ENCODE data around the gene DUSP14. TPM values are rescaled to one million over a fixed set of nuclear protein-coding genes. Genes with fewer than 3 reads are reported as not detected.
A peak's percentile ranks its signal among the peaks of the same experiment; 100 is the strongest.

The DUSP14 gene
- total RNA-seq, 1 experiment from 2014 or later: 56.2 TPM

- ChIA-PET POLR2A (ENCODE audit: unreplicated experiment) (interaction anchor here (0.6 to 0.7 kb wide), 4 partner anchors 12 to 103 kb away, joined by 3 to 8 read pairs (median 3); partner anchors contain the start of gene DUSP14), CTCF (interaction anchor here (0.9 kb wide), 1 partner anchor 94 kb away, joined by 4 read pairs; no protein-coding TSS in a partner anchor)
- Histone ChIP-seq H3K36me3 (ENCODE audit: low read depth, low read length) (peaks cover 19% of the 10 kb centered on the region; the same call in 1 of the 2 replicates), H3K4me2 (ENCODE audit: low read length) (peak overlapping the region; percentile 69), H3K9me2 (replicated peaks; ENCODE audit: low read length) (no peaks in the 10 kb centered on the region), H3K9me3 (ENCODE audit: low read length) (no peaks in the 10 kb centered on the region), H3K27ac (ENCODE audit: low read length) (peak overlapping the region; percentile 91), H3K27me3 (ENCODE audit: low read length) (no peaks in the 10 kb centered on the region), H2AFZ (ENCODE audit: low read length) (no peak overlapping the region), H3K4me1 (ENCODE audit: insufficient read depth, low read length) (peaks cover 22% of the 10 kb centered on the region), H3K79me2 (ENCODE audit: low read length) (no peaks in the 10 kb centered on the region), H3K4me3 (ENCODE audit: low read length) (peak overlapping the region; percentile 22; the same call in 1 of the 2 replicates), H3K9ac (ENCODE audit: low read length) (peak overlapping the region; percentile 45), H3F3A (ENCODE audit: low read length, unreplicated experiment) (no peaks in the 10 kb centered on the region), H4K20me1 (ENCODE audit: low read length) (no peaks in the 10 kb centered on the region)
- BruUV-seq (replicated peaks): no TSS peak
- peak; percentile 99 for ATAC-seq
- peak; percentile 90 for DNase-seq
- intact Hi-C loops (cut with micrococcal nuclease): no loop called here
- no peak for TF ChIP-seq EZH2phosphoT487 (IDR thresholded peaks at IDR 0.05; ENCODE audit: borderline replicate concordance, low read length)
- no peak for TF ChIP-seq CTCF (conservative IDR thresholded peaks at IDR 0.05; ENCODE audit: low read depth, low read length)
- no peak for TF ChIP-seq EZH2 (IDR thresholded peaks at IDR 0.05; ENCODE audit: low read length, unreplicated experiment)
These were observed 13.1 kb upstream of the DUSP14 start for GRCh38 chr17:37476431-37477120.

- Histone ChIP-seq H3K9me2 (replicated peaks; ENCODE audit: low read length) (no peaks in the 10 kb centered on the region), H3K4me2 (ENCODE audit: low read length) (no peak overlapping the region), H3K36me3 (ENCODE audit: low read depth, low read length) (peaks cover 18% of the 10 kb centered on the region; the same call in 1 of the 2 replicates), H3K9me3 (ENCODE audit: low read length) (no peaks in the 10 kb centered on the region), H3K79me2 (ENCODE audit: low read length) (no peaks in the 10 kb centered on the region), H3K27me3 (ENCODE audit: low read length) (no peaks in the 10 kb centered on the region), H3K4me1 (ENCODE audit: insufficient read depth, low read length) (peaks cover 22% of the 10 kb centered on the region), H4K20me1 (ENCODE audit: low read length) (no peaks in the 10 kb centered on the region), H3K27ac (ENCODE audit: low read length) (no peak overlapping the region), H2AFZ (ENCODE audit: low read length) (no peak overlapping the region), H3F3A (ENCODE audit: low read length, unreplicated experiment) (no peaks in the 10 kb centered on the region), H3K9ac (ENCODE audit: low read length) (no peak overlapping the region), H3K4me3 (ENCODE audit: low read length) (no peak overlapping the region)
- CTCF ChIA-PET: no interaction called here
- ATAC-seq (no peak), DNase-seq (no peak)
- intact Hi-C loops (cut with micrococcal nuclease): no loop called here
- TF ChIP-seq EZH2 (IDR thresholded peaks at IDR 0.05; ENCODE audit: low read length, unreplicated experiment) (no peak), EZH2phosphoT487 (IDR thresholded peaks at IDR 0.05; ENCODE audit: borderline replicate concordance, low read length) (no peak), CTCF (conservative IDR thresholded peaks at IDR 0.05; ENCODE audit: low read depth, low read length) (no peak)
- POLR2A ChIA-PET (ENCODE audit: unreplicated experiment): no interaction called here
- BruUV-seq (replicated peaks): no TSS peak
These were observed 11.5 kb upstream of the DUSP14 start for GRCh38 chr17:37478187-37478586.

GRCh38 chr17:37479025-37479424, 10.7 kb upstream of the DUSP14 start:
- DNase-seq (no peak), ATAC-seq (no peak)
- no peak for TF ChIP-seq CTCF (conservative IDR thresholded peaks at IDR 0.05; ENCODE audit: low read depth, low read length)
- no peak for TF ChIP-seq EZH2 (IDR thresholded peaks at IDR 0.05; ENCODE audit: low read length, unreplicated experiment)
- no peak for TF ChIP-seq EZH2phosphoT487 (IDR thresholded peaks at IDR 0.05; ENCODE audit: borderline replicate concordance, low read length)
- Histone ChIP-seq H3K79me2 (ENCODE audit: low read length) (no peaks in the 10 kb centered on the region), H2AFZ (ENCODE audit: low read length) (no peak overlapping the region), H3K9ac (ENCODE audit: low read length) (no peak overlapping the region), H3K9me2 (replicated peaks; ENCODE audit: low read length) (no peaks in the 10 kb centered on the region), H3K4me3 (ENCODE audit: low read length) (no peak overlapping the region), H3K27me3 (ENCODE audit: low read length) (no peaks in the 10 kb centered on the region), H3K4me2 (ENCODE audit: low read length) (no peak overlapping the region), H3K36me3 (ENCODE audit: low read depth, low read length) (peaks cover 15% of the 10 kb centered on the region; the same call in 1 of the 2 replicates), H3K4me1 (ENCODE audit: insufficient read depth, low read length) (peaks cover 26% of the 10 kb centered on the region), H3F3A (ENCODE audit: low read length, unreplicated experiment) (no peaks in the 10 kb centered on the region), H4K20me1 (ENCODE audit: low read length) (no peaks in the 10 kb centered on the region), H3K9me3 (ENCODE audit: low read length) (no peaks in the 10 kb centered on the region), H3K27ac (ENCODE audit: low read length) (no peak overlapping the region)
- intact Hi-C loops (cut with micrococcal nuclease): no loop called here
- no TSS peak for BruUV-seq (replicated peaks)
- POLR2A ChIA-PET (ENCODE audit: unreplicated experiment): no interaction called here
- CTCF ChIA-PET: no interaction called here

All from PC-3 (cell line).